Peyer's patch (tissue), 4 donors: ENCODE results near the gene SCO1. TPM values are rescaled to one million over a fixed set of nuclear protein-coding genes. Genes with fewer than 3 reads are reported as not detected.

ENCODE experiments used
- DNase-seq, 3 donors: peaks; one replicate each; pipeline ENCODE4 v3.0.0-alpha.2; 2017 to 2019
- H3K27ac ChIP-seq, 4 donors: fragments of 200-600 bp; sonication (generic); one replicate each; pipeline ENCODE4 v1.5.1; 2016 to 2019
- H3K27me3 ChIP-seq, 2 donors: fragments of 200-600 bp; sonication (generic); one replicate each; pipeline ENCODE4 v1.5.1; 2019
- H3K36me3 ChIP-seq, 3 donors: fragments of 200-600 bp; sonication (generic); one replicate each; pipeline ENCODE4 v1.5.1; 2016 to 2019
- H3K4me1 ChIP-seq, 4 donors: fragments of 200-600 bp; sonication (generic); one replicate each; pipeline ENCODE4 v1.5.1; 2016 to 2019
- H3K4me3 ChIP-seq, 4 donors: fragments of 200-600 bp; sonication (generic); 1 replicate in 3 of 4; 2 replicates in 1 of 4; pipeline ENCODE4 v1.5.1; 2016 to 2019; ENCODE audit warnings: mild to moderate bottlenecking in 1 of 4
- H3K9me3 ChIP-seq, 4 donors: fragments of 200-600 bp; sonication (generic); one replicate each; pipeline ENCODE4 v1.5.1; 2016 to 2019; ENCODE audit warnings: mild to moderate bottlenecking in 1 of 4
- POLR2A ChIP-seq, 2 donors: fragments of 450-650 bp; IDR thresholded peaks; one replicate each; pipeline ENCODE4 v1.5.1; 2017; ENCODE audit warnings: antibody characterized with exemption in 2 of 2, mild to moderate bottlenecking in 2 of 2, moderate library complexity in 2 of 2
- total RNA-seq, 4 donors: library from RNA; depleted of rRNA; stranded (reverse); fragments of >200 nt; gene quantifications; one replicate each; pipeline ENCODE4 v1.1.0, GENCODE V29; 2016
- TF ChIP-seq, protein P1 (sequence below), 6 experiments: fragments of 450-650 bp in 4 of 6; fragments of 200-600 bp in 2 of 6; sonication (generic) in 1 of 6; IDR thresholded peaks; one replicate each; pipeline ENCODE4 v1.5.1; 2017 to 2019; ENCODE audit warnings: antibody characterized with exemption in 6 of 6, mild to moderate bottlenecking in 3 of 6, moderate library complexity in 1 of 6

The SCO1 gene
- total RNA-seq, 4 donors from 2014 or later = 12.4 to 28.6 (median 19.5) TPM

DNA sequence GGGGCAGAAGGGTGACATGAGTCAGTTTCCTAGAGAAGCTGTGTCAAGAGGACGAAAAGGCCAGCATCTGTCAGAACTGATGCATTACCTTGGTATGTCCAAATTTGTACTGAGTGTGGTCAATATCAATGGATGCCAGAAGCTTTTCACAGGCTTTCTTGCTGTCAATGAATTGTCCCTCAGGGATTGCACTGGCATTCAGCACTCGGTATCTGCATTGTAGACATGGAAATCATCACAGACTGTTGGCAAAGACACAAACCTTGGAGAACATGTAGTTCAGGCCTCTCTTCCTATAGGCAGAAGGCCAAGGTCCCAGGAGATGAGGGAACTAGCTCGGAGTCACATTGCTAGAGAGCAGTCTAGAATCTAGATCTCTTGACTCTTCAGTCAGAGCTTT is 56.9 kb downstream of the SCO1 start:
- Histone ChIP-seq H3K27me3 (no peaks in the 10 kb centered on the region), H3K36me3 (peaks cover 0 to 24% (median 0%) of the 10 kb centered on the region in 3 donors), H3K4me3 (no peak overlapping the region), H3K4me1 (no peaks in the 10 kb centered on the region), H3K9me3 (no peaks in the 10 kb centered on the region), H3K27ac (no peak overlapping the region)
- no peak for TF ChIP-seq POLR2A (IDR thresholded peaks at IDR 0.05)
- TF ChIP-seq, protein P1, sequence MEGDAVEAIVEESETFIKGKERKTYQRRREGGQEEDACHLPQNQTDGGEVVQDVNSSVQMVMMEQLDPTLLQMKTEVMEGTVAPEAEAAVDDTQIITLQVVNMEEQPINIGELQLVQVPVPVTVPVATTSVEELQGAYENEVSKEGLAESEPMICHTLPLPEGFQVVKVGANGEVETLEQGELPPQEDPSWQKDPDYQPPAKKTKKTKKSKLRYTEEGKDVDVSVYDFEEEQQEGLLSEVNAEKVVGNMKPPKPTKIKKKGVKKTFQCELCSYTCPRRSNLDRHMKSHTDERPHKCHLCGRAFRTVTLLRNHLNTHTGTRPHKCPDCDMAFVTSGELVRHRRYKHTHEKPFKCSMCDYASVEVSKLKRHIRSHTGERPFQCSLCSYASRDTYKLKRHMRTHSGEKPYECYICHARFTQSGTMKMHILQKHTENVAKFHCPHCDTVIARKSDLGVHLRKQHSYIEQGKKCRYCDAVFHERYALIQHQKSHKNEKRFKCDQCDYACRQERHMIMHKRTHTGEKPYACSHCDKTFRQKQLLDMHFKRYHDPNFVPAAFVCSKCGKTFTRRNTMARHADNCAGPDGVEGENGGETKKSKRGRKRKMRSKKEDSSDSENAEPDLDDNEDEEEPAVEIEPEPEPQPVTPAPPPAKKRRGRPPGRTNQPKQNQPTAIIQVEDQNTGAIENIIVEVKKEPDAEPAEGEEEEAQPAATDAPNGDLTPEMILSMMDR (IDR thresholded peaks at IDR 0.05) = no peak
- DNase-seq = no peak

DNA sequence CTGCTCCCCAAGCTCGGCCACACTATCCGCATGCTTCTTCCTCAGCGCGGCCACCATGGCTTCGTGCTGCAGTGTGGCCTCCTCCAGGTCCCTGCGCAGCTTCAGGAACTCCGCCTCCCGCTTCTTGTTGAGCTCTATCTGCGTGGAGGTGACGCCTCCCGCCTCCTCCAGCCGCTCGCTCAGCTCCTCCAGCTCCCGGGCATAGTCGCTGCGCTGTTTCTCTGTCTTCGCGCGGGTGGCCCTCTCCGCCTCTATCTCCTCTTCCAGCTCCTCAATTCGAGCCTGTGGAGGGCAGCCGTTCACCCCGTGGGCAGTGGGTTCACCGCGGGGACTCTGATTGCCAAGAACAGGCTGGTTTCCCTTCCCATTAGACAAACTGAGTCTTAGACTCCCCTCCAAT is 59.2 kb downstream of the SCO1 start:
- Histone ChIP-seq H3K4me3 (no peak overlapping the region), H3K27me3 (no peaks in the 10 kb centered on the region), H3K36me3 (peaks cover 0 to 20% (median 0%) of the 10 kb centered on the region in 3 donors), H3K4me1 (no peaks in the 10 kb centered on the region), H3K9me3 (no peaks in the 10 kb centered on the region), H3K27ac (no peak overlapping the region)
- DNase-seq = no peak
- TF ChIP-seq POLR2A (IDR thresholded peaks at IDR 0.05) = no peak
- TF ChIP-seq, protein P1 (IDR thresholded peaks at IDR 0.05) = no peak

DNA sequence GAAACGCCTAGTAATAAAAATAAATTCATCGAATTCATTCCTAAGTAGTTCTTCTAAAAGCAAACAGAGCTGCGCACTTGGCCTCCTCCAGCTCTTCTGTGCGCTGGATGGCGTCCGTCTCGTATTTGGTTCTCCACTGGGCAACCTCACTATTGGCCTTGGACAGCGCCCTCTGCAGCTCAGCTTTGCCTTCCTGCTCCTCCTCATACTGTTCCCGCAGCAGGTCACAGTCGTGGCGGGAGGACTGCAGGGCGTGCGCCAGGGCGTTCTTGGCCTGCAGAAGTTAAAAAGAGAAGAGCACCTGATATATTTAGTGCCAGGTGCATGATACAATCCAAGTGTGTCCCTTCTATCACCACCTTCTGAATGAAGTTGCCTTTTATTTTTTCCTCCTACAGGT is 62.0 kb downstream of the SCO1 start:
- no peak for DNase-seq
- Histone ChIP-seq H3K4me1 (no peaks in the 10 kb centered on the region), H3K9me3 (no peaks in the 10 kb centered on the region), H3K27me3 (no peaks in the 10 kb centered on the region), H3K4me3 (no peak overlapping the region), H3K36me3 (peaks cover 0 to 12% (median 0%) of the 10 kb centered on the region in 3 donors), H3K27ac (no peak overlapping the region)
- no peak for TF ChIP-seq POLR2A (IDR thresholded peaks at IDR 0.05)
- TF ChIP-seq, protein P1 (IDR thresholded peaks at IDR 0.05) = no peak

DNA sequence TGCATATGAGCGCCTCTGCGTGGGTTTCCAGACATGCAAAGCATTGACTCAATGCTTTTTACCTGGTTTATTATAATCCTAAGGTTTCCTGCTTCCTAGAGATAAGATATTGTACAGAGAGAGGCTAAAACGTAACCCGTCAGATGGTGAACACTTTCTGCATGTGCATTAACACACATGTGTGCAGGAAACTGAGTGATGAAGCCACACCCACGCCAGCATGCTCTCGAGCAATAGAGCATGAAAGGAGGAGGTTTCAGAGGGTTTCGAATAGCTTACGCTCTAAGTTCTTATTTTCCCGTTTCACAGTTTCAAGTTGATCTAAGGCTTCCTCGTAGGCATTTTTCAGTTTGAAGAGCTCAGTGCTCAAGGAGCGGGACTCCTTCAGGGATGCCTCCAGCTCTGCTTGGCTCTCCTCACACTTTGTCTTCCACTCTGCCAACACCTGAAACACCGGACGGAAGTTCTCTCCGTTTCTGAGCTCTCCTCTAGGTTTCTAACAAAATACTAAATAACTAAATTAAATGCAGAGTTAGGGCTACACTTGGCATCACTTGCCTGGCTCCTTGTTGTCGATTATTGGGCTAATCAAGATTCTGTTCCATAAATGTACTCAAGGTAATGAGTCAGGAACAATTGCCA is 63.5 kb downstream of the SCO1 start:
- no peak overlapping the region for H3K4me3 ChIP-seq
- no peaks in the 10 kb centered on the region for H3K9me3 ChIP-seq
- DNase-seq = peak in 1 of 3 donors; percentile 47
- no peaks in the 10 kb centered on the region for H3K4me1 ChIP-seq
- H3K36me3 ChIP-seq = peaks cover 0 to 10% (median 0%) of the 10 kb centered on the region in 3 donors
- H3K27ac ChIP-seq = no peak overlapping the region
- no peaks in the 10 kb centered on the region for H3K27me3 ChIP-seq
- TF ChIP-seq, protein P1 (IDR thresholded peaks at IDR 0.05) = no peak
- TF ChIP-seq POLR2A (IDR thresholded peaks at IDR 0.05) = no peak

DNA sequence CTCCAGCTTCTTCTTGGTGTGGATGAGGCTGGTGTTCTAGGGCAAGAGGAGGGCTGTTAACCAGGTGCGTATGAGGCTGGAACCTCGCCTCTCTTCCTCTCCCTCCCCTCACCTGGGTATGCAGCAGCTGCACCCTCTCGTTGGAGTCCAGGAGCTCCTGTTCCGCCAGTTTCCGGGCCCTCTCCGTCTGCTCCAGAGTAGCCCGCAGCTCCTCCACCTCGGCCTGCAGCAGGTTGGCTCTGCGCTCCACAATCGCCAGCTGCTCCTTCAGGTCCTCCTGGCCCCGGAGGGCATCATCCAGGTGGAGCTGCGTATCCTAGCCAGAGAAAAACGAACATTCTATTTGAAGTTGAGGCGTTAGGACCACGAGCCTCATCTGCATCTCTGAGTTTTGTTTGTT is 65.6 kb downstream of the SCO1 start:
- Histone ChIP-seq H3K4me1 (no peaks in the 10 kb centered on the region), H3K27ac (no peak overlapping the region), H3K27me3 (no peaks in the 10 kb centered on the region), H3K36me3 (peaks cover 0 to 6% (median 0%) of the 10 kb centered on the region in 3 donors), H3K9me3 (no peaks in the 10 kb centered on the region), H3K4me3 (no peak overlapping the region)
- DNase-seq = no peak
- no peak for TF ChIP-seq POLR2A (IDR thresholded peaks at IDR 0.05)
- TF ChIP-seq, protein P1 (IDR thresholded peaks at IDR 0.05) = no peak
